GM18502 (cell line): Measurements from ENCODE around the gene CHDH.

Experiments
- ATAC-seq: cut with Tn5 transposase; IDR thresholded peaks from one replicate; pipeline ENCODE4 v1.9.1; 2021; ENCODE audit warnings: mild to moderate bottlenecking; ENCODE audit not compliant: unreplicated experiment, poor library complexity

CHDH gene

DNA sequence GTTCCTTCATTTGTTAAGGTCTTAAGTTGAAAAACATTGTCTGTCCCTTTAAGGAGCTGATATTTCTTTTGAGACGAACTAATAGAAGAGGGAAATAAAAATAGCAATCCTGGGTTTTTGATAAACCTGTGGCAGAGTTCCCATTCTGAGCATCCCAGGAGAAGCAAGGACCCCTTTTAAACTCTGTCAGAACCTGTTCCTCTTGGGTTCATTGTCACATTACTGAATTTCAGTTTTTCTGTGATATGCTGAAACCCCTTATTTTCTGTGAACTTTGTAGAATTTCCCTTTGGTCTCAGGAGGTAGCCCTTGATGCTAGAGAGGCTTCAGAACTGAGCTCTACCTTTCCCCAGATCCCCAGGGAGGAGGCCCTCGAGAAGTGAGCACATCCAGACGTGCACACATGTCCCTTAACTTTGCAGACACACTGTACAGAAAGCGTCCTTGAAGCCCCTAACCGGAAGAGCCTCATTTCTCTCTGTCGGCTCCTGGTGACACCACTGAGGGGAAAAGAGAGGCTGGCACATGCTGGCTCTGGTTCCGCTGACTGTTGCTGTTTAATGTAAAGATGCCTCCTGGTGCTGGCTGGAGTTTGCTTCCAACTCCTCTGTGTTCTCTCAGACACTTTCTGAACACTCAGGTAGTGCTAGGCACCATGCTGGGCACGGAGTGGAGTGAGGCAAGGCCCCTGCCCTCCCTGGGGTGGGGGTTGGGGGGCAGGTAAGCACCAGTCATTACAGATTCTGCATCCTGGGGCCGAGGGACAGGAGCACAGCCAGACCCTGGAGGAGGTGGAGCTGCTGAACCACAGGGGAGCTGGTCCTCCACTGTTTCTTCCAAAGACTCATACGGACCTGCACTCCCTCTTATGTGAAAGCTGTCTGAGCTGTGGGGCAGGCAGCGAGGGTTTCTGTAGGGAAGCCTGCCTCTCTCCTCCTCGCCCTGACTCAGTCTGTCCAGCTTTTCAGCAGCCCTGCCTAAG, 77.5 kb downstream of the CHDH start:
- no peak for ATAC-seq

DNA sequence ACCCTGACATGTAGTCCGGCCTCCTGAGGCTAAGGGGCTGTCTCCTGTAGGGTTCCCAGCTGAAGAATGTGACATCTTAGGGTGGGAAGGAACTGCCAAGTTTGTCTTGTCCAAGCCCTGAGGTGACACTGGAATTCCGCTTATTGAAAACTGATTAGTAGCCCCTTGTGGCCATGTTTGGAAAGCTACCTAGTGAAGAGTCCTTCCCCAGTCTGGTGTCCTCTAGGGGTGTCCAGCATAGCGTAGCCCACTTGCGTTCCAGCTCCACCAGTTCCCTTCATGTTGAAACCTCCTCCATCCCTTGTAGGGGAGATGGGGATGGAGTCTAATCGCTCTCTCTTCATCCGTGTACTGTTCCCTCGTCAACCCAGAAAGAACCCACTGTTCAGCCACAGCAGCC, 79.5 kb downstream of the CHDH start:
- ATAC-seq = no peak

DNA sequence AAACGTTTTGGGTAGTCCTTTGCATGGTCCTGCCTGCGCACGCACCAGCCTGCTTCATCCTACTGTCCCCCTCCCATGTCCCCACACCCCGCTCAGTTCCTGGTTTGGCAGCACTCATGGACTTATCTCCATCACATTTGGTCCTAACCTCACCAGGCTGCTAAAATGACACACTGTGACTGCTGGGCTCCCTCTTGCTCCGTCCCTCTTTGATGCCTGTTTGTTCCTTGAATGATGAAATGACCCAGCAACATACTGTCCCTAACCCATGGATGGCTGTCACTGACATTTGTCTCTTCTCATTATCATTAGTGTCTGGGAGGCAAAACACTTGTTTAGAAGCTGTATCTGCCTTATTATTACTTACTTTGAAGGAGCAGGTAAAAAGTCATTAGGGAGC, 80.5 kb downstream of the CHDH start:
- ATAC-seq = no peak

DNA sequence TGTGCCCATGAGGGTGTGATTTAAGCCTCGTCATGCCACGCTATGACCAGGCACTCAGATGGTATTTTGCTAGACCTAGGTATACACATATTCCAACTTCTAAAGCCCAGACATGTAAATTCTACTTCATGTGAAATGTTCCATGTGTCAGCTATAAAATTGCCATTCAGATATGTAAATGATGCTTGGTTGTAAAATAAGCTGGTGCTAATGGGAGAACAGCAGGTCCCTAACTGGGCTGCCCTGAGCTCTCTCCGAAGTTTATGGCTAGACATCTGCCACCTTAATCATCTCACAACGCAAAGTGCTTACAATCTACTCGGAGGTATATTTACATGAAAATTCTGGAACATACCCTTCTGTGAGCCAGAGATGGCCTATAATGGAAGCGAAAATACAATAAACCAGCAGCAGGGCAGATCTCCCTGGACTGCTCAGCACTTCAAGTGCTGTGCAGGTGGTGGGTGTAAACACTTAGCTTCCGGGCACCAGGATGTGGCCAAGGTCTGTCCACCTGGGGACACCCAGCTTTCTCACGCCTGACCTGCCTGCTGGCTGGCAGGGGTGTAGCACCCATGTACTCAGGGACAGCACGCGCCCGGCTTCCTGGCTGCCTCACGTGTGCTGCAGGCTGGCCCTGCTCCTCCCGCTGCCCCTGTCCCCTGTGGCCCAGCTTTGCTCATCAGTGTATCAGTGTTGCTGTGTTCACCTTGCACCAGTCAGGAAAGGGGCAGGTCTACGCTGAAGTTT, 82.0 kb downstream of the CHDH start:
- ATAC-seq = no peak

DNA sequence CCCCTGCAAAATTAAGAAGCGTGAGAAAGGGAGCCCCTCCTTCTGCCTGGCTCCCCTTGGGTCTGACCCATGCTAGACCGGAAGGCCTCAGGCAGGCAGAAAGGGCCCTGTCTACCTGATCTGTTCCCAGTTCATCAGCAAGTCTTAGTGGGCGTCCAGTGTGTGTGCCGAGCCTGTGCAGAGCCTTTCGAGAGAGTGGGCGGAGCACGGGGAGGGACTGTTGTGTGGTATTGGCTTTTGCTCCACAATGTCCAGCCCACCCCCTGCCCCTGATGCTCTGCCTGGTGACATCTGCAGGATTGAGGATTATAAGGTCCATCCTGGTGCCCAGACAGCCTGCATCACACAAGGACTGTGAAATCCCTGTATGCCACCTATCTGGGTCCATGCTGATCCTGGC, 82.9 kb downstream of the CHDH start:
- no peak for ATAC-seq
